Mesothelial cell of epicardium (in vitro differentiated cells): ENCODE data around the gene DAZ1. TPM values are rescaled to one million over a fixed set of nuclear protein-coding genes. Genes with fewer than 3 reads are reported as not detected.
"Not testable (repeated sequence)": the region's sequence is repeated elsewhere in the genome, so short reads cannot be mapped to it uniquely, and the experiment has no call there.

Source experiments
- DNase-seq, 2 experiments: peaks; one replicate each; pipeline ENCODE4 v3.0.0; 2021; ENCODE audit warnings: low spot score in 2 of 2; ENCODE audit not compliant: unreplicated experiment in 2 of 2
- H3K27ac Mint-ChIP-seq: 2 replicates; pipeline ENCODE4 v1.8.0; 2021; ENCODE audit warnings: mixed read lengths
- H3K27me3 Mint-ChIP-seq: 2 replicates; pipeline ENCODE4 v1.8.0; 2021; ENCODE audit warnings: low read depth, mixed read lengths
- H3K36me3 Mint-ChIP-seq: 2 replicates; pipeline ENCODE4 v1.8.0; 2021; ENCODE audit warnings: mixed read lengths
- H3K4me1 Mint-ChIP-seq: 2 replicates; pipeline ENCODE4 v1.8.0; 2021; ENCODE audit warnings: mixed read lengths
- H3K4me3 Mint-ChIP-seq: 2 replicates; pipeline ENCODE4 v1.8.0; 2021; ENCODE audit warnings: mild to moderate bottlenecking, moderate library complexity, mixed read lengths
- H3K9me3 Mint-ChIP-seq: 2 replicates; pipeline ENCODE4 v1.8.0; 2021; ENCODE audit warnings: mixed read lengths
- total RNA-seq: library from RNA; stranded (reverse); gene quantifications from 3 replicates; pipeline ENCODE4 v1.2.1, GENCODE V29; 2021

DAZ1 gene, protein sequence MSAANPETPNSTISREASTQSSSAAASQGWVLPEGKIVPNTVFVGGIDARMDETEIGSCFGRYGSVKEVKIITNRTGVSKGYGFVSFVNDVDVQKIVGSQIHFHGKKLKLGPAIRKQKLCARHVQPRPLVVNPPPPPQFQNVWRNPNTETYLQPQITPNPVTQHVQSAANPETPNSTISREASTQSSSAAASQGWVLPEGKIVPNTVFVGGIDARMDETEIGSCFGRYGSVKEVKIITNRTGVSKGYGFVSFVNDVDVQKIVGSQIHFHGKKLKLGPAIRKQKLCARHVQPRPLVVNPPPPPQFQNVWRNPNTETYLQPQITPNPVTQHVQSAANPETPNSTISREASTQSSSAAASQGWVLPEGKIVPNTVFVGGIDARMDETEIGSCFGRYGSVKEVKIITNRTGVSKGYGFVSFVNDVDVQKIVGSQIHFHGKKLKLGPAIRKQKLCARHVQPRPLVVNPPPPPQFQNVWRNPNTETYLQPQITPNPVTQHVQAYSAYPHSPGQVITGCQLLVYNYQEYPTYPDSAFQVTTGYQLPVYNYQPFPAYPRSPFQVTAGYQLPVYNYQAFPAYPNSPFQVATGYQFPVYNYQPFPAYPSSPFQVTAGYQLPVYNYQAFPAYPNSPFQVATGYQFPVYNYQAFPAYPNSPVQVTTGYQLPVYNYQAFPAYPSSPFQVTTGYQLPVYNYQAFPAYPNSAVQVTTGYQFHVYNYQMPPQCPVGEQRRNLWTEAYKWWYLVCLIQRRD
- total RNA-seq: not detected in 3 replicates

DNA sequence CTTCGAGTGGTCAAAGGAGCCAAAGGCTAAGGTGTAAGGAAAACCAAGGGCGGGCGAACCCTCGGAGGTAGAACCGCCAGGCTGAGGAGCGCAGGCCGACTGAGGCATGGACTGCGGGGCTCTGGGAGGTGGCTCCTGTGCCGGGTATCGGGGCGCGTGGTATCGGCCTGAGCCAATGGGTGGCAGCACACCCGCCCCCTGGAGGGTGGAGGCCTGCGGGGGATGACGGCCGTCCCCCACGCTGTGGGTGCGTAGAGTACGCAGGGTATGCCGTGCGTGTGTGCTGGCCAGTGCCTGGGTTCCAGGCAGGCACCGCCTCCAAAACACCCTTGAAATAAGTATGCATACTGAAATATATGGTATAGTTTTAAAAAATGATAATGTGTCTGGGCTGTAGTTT, at the start of gene DAZ1:
TSS of gene DAZ1 (minus strand) at position 101 of the 400 bp plus-strand sequence. CDS start 208 bp downstream, outside the sequence.
- not testable (repeated sequence) for H3K4me3 Mint-ChIP-seq, DNase-seq, H3K27me3 Mint-ChIP-seq, H3K27ac Mint-ChIP-seq, H3K4me1 Mint-ChIP-seq, H3K9me3 Mint-ChIP-seq, H3K36me3 Mint-ChIP-seq

DNA sequence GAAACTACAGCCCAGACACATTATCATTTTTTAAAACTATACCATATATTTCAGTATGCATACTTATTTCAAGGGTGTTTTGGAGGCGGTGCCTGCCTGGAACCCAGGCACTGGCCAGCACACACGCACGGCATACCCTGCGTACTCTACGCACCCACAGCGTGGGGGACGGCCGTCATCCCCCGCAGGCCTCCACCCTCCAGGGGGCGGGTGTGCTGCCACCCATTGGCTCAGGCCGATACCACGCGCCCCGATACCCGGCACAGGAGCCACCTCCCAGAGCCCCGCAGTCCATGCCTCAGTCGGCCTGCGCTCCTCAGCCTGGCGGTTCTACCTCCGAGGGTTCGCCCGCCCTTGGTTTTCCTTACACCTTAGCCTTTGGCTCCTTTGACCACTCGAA, 20.4 kb upstream of the DAZ1 start, which contains the start of gene DAZ2:
TSS of gene DAZ2 (plus strand) at position 301 of the 400 bp plus-strand sequence. CDS start 208 bp downstream, outside the sequence.
- not testable (repeated sequence) for H3K36me3 Mint-ChIP-seq, H3K4me1 Mint-ChIP-seq, H3K27ac Mint-ChIP-seq, H3K4me3 Mint-ChIP-seq, H3K9me3 Mint-ChIP-seq, DNase-seq, H3K27me3 Mint-ChIP-seq

DNA sequence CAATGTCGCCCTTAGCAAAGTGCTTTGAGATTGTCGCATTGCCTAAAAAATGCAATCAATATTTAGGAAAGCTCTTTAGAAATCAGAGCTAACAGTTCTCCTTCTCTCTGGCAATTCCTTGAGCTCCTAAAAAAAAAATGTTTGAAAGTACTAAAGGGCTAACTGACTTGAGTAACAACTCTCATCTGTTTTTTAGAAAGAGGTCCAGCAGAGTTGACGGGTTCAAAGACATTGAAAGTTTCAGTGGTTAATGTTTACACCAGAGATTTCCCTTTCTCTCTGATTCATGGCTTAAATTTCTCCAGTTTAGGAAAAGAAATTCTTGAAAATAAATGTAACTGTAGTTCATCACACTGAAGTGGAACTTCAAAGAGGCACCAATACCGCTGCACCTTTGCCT, 11.9 kb upstream of the DAZ1 start:
- not testable (repeated sequence) for H3K9me3 Mint-ChIP-seq, DNase-seq, H3K4me1 Mint-ChIP-seq, H3K27ac Mint-ChIP-seq, H3K27me3 Mint-ChIP-seq, H3K4me3 Mint-ChIP-seq, H3K36me3 Mint-ChIP-seq

DNA sequence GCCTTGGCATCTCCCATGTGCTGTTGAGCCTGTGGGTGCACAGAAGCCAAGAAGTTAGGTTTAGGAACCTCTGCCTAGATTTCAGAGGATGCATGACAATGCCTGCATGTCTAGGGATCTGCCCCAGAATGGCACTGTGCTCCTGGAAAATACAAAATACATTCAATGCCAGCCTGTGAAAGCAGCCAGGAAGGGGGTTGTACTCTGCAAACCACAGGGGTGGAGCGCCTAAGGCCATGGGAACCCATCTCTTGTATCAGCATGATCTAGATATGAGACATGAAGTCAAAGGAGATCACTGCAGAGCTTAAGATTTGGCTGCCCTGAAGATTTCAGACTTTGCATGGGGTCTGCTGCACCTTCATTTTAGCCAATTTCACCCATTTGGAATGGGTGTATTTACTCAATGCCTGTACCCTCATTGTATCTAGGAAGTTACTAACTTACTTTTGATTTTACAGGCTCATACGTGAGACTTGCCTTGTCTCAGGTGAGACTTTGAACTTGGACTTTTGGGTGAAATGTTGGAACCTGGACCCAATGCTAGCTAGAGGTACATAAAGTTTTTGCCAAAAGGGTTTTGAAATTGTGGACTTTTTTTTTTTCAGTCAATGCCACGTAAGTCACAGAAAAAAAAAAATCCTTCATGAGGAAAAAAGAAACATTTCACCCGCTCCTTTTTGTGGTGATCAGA, 11.1 kb upstream of the DAZ1 start:
- H3K36me3 Mint-ChIP-seq, DNase-seq, H3K4me1 Mint-ChIP-seq, H3K9me3 Mint-ChIP-seq, H3K4me3 Mint-ChIP-seq, H3K27me3 Mint-ChIP-seq, H3K27ac Mint-ChIP-seq: not testable (repeated sequence)

DNA sequence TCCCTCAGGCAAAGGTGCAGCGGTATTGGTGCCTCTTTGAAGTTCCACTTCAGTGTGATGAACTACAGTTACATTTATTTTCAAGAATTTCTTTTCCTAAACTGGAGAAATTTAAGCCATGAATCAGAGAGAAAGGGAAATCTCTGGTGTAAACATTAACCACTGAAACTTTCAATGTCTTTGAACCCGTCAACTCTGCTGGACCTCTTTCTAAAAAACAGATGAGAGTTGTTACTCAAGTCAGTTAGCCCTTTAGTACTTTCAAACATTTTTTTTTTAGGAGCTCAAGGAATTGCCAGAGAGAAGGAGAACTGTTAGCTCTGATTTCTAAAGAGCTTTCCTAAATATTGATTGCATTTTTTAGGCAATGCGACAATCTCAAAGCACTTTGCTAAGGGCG, 8.6 kb upstream of the DAZ1 start:
- not testable (repeated sequence) for H3K4me1 Mint-ChIP-seq, H3K4me3 Mint-ChIP-seq, H3K27me3 Mint-ChIP-seq, H3K9me3 Mint-ChIP-seq, H3K27ac Mint-ChIP-seq, DNase-seq, H3K36me3 Mint-ChIP-seq

Other genes with a start within 250 kb of the DAZ1 start
- gene BPY2, start 214.7 kb downstream of the DAZ1 start, total RNA-seq: not detected in 3 replicates
- not detected in 3 replicates for gene DAZ2, start 20.5 kb upstream of the DAZ1 start, total RNA-seq